MM.1S (cell line): ENCODE results near the gene CSF1.

Source experiments
- DNase-seq: peaks from one replicate; pipeline ENCODE4 v3.0.0-alpha.2; 2015
- H2AFZ ChIP-seq: fragments of 300-600 bp; sonication (generic); 2 replicates; pipeline ENCODE4 v1.6.0; 2016; ENCODE audit warnings: antibody characterized with exemption, low read length
- H3F3A ChIP-seq: fragments of 300-600 bp; sonication (generic); 2 replicates; pipeline ENCODE4 v1.6.1; 2016; ENCODE audit warnings: mild to moderate bottlenecking, antibody characterized with exemption, low read length, moderate library complexity, mixed read lengths; ENCODE audit not compliant: insufficient read depth
- H3K27ac ChIP-seq: fragments of 300-600 bp; sonication (generic); 2 replicates; pipeline ENCODE4 v1.5.1; 2016; ENCODE audit warnings: mild to moderate bottlenecking, low read length
- H3K27me3 ChIP-seq: fragments of 300-600 bp; sonication (generic); replicated peaks from 2 replicates; pipeline ENCODE4 v1.6.0; 2016; ENCODE audit warnings: low read length; ENCODE audit not compliant: insufficient read depth
- H3K36me3 ChIP-seq: fragments of 300-600 bp; sonication (generic); replicated peaks from 2 replicates; pipeline ENCODE4 v1.6.1; 2016; ENCODE audit warnings: mild to moderate bottlenecking, low read length, mixed read lengths; ENCODE audit not compliant: insufficient read depth
- H3K4me1 ChIP-seq: fragments of 300-600 bp; sonication (generic); 2 replicates; pipeline ENCODE4 v1.6.1; 2016; ENCODE audit warnings: low read length, mixed read lengths
- H3K4me2 ChIP-seq: fragments of 300-600 bp; sonication (generic); 2 replicates; pipeline ENCODE4 v1.6.0; 2016; ENCODE audit warnings: low read depth, low read length
- H3K4me3 ChIP-seq: fragments of 300-600 bp; sonication (generic); 2 replicates; pipeline ENCODE4 v1.5.1; 2016; ENCODE audit warnings: low read length, mixed read lengths
- H3K79me2 ChIP-seq: fragments of 300-600 bp; sonication (generic); 2 replicates; pipeline ENCODE4 v1.6.1; 2016; ENCODE audit warnings: mixed run types, low read length, mixed read lengths
- H3K9ac ChIP-seq: fragments of 300-600 bp; sonication (generic); 2 replicates; pipeline ENCODE4 v1.6.1; 2016; ENCODE audit warnings: low read length, mixed read lengths
- H3K9me2 ChIP-seq: fragments of 300-600 bp; sonication (generic); replicated peaks from 2 replicates; pipeline ENCODE4 v1.6.1; 2016; ENCODE audit warnings: mild to moderate bottlenecking, low read length, mixed read lengths; ENCODE audit not compliant: insufficient read depth
- H3K9me3 ChIP-seq: fragments of 300-600 bp; sonication (generic); replicated peaks from 2 replicates; pipeline ENCODE4 v1.6.1; 2016; ENCODE audit warnings: mild to moderate bottlenecking, low read length, mixed read lengths; ENCODE audit not compliant: insufficient read depth
- H4K20me1 ChIP-seq: fragments of 300-600 bp; sonication (generic); 2 replicates; pipeline ENCODE4 v1.6.1; 2016; ENCODE audit warnings: mild to moderate bottlenecking, low read length, moderate library complexity, mixed read lengths; ENCODE audit not compliant: insufficient read depth
- EZH2 ChIP-seq: fragments of 300-600 bp; sonication (generic); optimal IDR thresholded peaks from 2 replicates; pipeline ENCODE3; 2017; ENCODE audit warnings: low read depth, mild to moderate bottlenecking, antibody characterized with exemption, low read length, mixed read lengths
- EZH2phosphoT487 ChIP-seq: fragments of 300-600 bp; sonication (generic); IDR thresholded peaks from 2 replicates; pipeline ENCODE4 v1.6.1; 2018; ENCODE audit warnings: antibody characterized with exemption, low read length
- TF ChIP-seq, protein P1 (sequence below): fragments of 300-600 bp; sonication (generic); IDR thresholded peaks from 2 replicates; pipeline ENCODE4 v1.5.1; 2016; ENCODE audit warnings: antibody characterized with exemption, low read length, mixed read lengths

The CSF1 gene

DNA sequence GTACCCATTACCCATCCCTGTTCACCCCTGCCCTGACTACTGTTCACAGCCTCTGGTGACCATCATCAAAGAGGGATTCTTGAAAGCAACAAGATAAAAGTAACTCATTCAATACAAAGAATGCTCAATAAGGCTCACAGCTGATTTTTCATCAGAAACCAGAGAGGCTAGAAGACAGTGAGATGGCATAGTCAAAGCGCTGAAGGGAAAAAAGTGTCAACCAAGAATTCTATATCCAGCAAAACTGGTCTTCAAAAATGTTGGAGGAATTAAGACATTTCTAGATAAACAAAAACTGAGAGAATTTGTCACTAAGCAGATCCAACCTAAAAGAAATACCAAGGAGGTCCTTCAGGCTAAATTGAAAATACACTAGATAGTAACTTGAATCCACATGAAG is 27.1 kb downstream of the CSF1 start:
- H3F3A ChIP-seq: no peaks in the 10 kb centered on the region
- no peak overlapping the region for H3K27ac ChIP-seq
- no peak for DNase-seq
- no peak overlapping the region for H2AFZ ChIP-seq
- no peaks in the 10 kb centered on the region for H3K36me3 ChIP-seq
- no peaks in the 10 kb centered on the region for H3K4me1 ChIP-seq
- H3K4me3 ChIP-seq: no peak overlapping the region
- TF ChIP-seq EZH2 (no peak), EZH2phosphoT487 (no peak)
- TF ChIP-seq, protein P1, sequence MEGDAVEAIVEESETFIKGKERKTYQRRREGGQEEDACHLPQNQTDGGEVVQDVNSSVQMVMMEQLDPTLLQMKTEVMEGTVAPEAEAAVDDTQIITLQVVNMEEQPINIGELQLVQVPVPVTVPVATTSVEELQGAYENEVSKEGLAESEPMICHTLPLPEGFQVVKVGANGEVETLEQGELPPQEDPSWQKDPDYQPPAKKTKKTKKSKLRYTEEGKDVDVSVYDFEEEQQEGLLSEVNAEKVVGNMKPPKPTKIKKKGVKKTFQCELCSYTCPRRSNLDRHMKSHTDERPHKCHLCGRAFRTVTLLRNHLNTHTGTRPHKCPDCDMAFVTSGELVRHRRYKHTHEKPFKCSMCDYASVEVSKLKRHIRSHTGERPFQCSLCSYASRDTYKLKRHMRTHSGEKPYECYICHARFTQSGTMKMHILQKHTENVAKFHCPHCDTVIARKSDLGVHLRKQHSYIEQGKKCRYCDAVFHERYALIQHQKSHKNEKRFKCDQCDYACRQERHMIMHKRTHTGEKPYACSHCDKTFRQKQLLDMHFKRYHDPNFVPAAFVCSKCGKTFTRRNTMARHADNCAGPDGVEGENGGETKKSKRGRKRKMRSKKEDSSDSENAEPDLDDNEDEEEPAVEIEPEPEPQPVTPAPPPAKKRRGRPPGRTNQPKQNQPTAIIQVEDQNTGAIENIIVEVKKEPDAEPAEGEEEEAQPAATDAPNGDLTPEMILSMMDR: no peak
- H3K4me2 ChIP-seq: no peak overlapping the region
- no peaks in the 10 kb centered on the region for H4K20me1 ChIP-seq
- H3K79me2 ChIP-seq: no peaks in the 10 kb centered on the region
- H3K9me2 ChIP-seq: no peaks in the 10 kb centered on the region
- H3K9me3 ChIP-seq: no peaks in the 10 kb centered on the region
- H3K27me3 ChIP-seq: no peaks in the 10 kb centered on the region
- H3K9ac ChIP-seq: no peak overlapping the region

- H3K4me3 ChIP-seq: no peak overlapping the region
- DNase-seq: no peak
- H2AFZ ChIP-seq: no peak overlapping the region
- no peaks in the 10 kb centered on the region for H3K36me3 ChIP-seq
- no peak overlapping the region for H3K4me2 ChIP-seq
- no peaks in the 10 kb centered on the region for H3K4me1 ChIP-seq
- TF ChIP-seq, protein P1: no peak
- no peak for TF ChIP-seq EZH2phosphoT487
- TF ChIP-seq EZH2: no peak
- no peaks in the 10 kb centered on the region for H4K20me1 ChIP-seq
- H3K9ac ChIP-seq: no peak overlapping the region
- H3K9me2 ChIP-seq: no peaks in the 10 kb centered on the region
- H3K9me3 ChIP-seq: no peaks in the 10 kb centered on the region
- no peaks in the 10 kb centered on the region for H3K27me3 ChIP-seq
- H3K79me2 ChIP-seq: no peaks in the 10 kb centered on the region
- H3F3A ChIP-seq: no peaks in the 10 kb centered on the region
- H3K27ac ChIP-seq: no peak overlapping the region
Observed at GRCh38 chr1:109938556-109938955, 27.9 kb downstream of the CSF1 start.

DNA sequence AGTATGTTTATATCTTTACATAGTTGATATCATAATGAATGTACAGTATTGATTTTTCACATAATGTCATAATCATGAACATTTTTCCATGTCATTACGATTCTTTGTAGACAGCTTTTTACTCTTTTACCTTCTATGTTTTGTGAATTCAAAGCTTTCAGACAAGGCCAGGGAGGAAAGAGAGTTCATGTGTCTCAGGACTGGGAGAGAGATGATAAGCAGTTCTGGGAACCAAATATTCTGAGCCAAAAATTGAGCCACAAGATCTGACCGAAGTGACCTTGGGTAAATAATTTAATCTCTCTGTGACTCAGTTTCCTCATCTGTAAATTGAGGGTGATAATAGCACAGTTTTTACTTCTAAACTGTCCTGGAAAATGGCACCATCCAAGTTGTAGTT is 31.8 kb downstream of the CSF1 start:
- no peaks in the 10 kb centered on the region for H3K4me1 ChIP-seq
- H3K9me3 ChIP-seq: no peaks in the 10 kb centered on the region
- H4K20me1 ChIP-seq: no peaks in the 10 kb centered on the region
- H3K36me3 ChIP-seq: no peaks in the 10 kb centered on the region
- H3K9me2 ChIP-seq: no peaks in the 10 kb centered on the region
- H3K79me2 ChIP-seq: no peaks in the 10 kb centered on the region
- no peak for TF ChIP-seq EZH2phosphoT487
- TF ChIP-seq, protein P1: no peak
- TF ChIP-seq EZH2: no peak
- no peaks in the 10 kb centered on the region for H3K27me3 ChIP-seq
- H3F3A ChIP-seq: no peaks in the 10 kb centered on the region
- H2AFZ ChIP-seq: no peak overlapping the region
- no peak overlapping the region for H3K4me2 ChIP-seq
- no peak overlapping the region for H3K27ac ChIP-seq
- H3K9ac ChIP-seq: no peak overlapping the region
- no peak for DNase-seq
- H3K4me3 ChIP-seq: no peak overlapping the region
